ENCODE data around the gene CENPI. TPM values are rescaled to one million over a fixed set of nuclear protein-coding genes. Genes with fewer than 3 reads are reported as not detected.
"Not testable (repeated sequence)": the region's sequence is repeated elsewhere in the genome, so short reads cannot be mapped to it uniquely, and the experiment has no call there.

CENPI gene
- 1 to 10 TPM in 2 of 4 donors, under 1 TPM in 1, not detected in 1; 0.45 to 3.8 (median 2.8) TPM for polyA plus RNA-seq
- long read RNA-seq, donor 1: 0 reads
- long read RNA-seq, donor 2: 0 reads
- long read RNA-seq, donor 3: 0 reads
- long read RNA-seq, donor 4: 0 reads
- long read RNA-seq, donor 5: 0 reads
- long read RNA-seq, donor 6: 0 reads
- long read RNA-seq, donor 7: 0 reads
- long read RNA-seq, donor 8: 0 reads
- long read RNA-seq, donor 9: 0 reads
- long read RNA-seq, donor 10: 0 reads

GRCh38 chrX:101097546-101098453, at the start of gene CENPI:
Gene CENPI (plus strand): TSS chrX:101098204. CDS start chrX:101101071, 2,867 bp downstream.
- FAIRE-seq (no peak), DNase-seq (peak; percentile 92 to 94)
- Histone ChIP-seq H3K27me3 (ENCODE audit: control insufficient read depth in 3 of 3, insufficient read depth in 3 of 3, low read length in 3 of 3) (no peaks in the 10 kb centered on the region), H3K4me3 (ENCODE audit: low read depth in 1 of 3, low read length in 3 of 3) (peak within 1 kb of the TSS; percentile 12 to 63 (median 33)), H3K9me3 (ENCODE audit: control insufficient read depth in 2 of 2, insufficient read depth in 1 of 2, low read depth in 1 of 2, low read length in 1 of 2) (no peaks in the 10 kb centered on the region), H3K27ac (ENCODE audit: low read depth in 1 of 3, low read length in 2 of 3) (peak within 1 kb of the TSS; percentile 35 to 81 (median 65)), H3K4me1 (ENCODE audit: control insufficient read depth in 3 of 3, insufficient read depth in 2 of 3, low read depth in 1 of 3, low read length in 2 of 3) (no peaks in the 10 kb centered on the region), H3K36me3 (ENCODE audit: control insufficient read depth in 3 of 3, insufficient read depth in 2 of 3, low read depth in 1 of 3, low read length in 3 of 3) (no peaks in the 10 kb centered on the region)
- WGBS, 3 donors: 0 to 38% (median 8%) methylated on average over 48 of the region's 48 CpGs

- WGBS, 3 donors: 5 to 27% (median 12%) methylated on average over 5 of the region's 5 CpGs
- H3K36me3 ChIP-seq (ENCODE audit: control insufficient read depth in 3 of 3, insufficient read depth in 2 of 3, low read depth in 1 of 3, low read length in 3 of 3): peaks cover 0 to 2% (median 0%) of the 10 kb centered on the region in 3 donors
- no peaks in the 10 kb centered on the region for H3K27me3 ChIP-seq (ENCODE audit: control insufficient read depth in 3 of 3, insufficient read depth in 3 of 3, low read length in 3 of 3)
- H3K27ac ChIP-seq (ENCODE audit: low read depth in 1 of 3, low read length in 2 of 3): peak overlapping the region; percentile 75 to 97 (median 85)
- DNase-seq: no peak
- FAIRE-seq: no peak
- H3K4me1 ChIP-seq (ENCODE audit: control insufficient read depth in 3 of 3, insufficient read depth in 2 of 3, low read depth in 1 of 3, low read length in 2 of 3): no peaks in the 10 kb centered on the region
- H3K4me3 ChIP-seq (ENCODE audit: low read depth in 1 of 3, low read length in 3 of 3): peak overlapping the region; percentile 25 to 69 (median 49)
- no peaks in the 10 kb centered on the region for H3K9me3 ChIP-seq (ENCODE audit: control insufficient read depth in 2 of 2, insufficient read depth in 1 of 2, low read depth in 1 of 2, low read length in 1 of 2)
Observed at GRCh38 chrX:101051153-101051548, 46.9 kb upstream of the CENPI start.

GRCh38 chrX:101051549-101052302, 46.3 kb upstream of the CENPI start, which contains the start of gene TRMT2B:
Gene TRMT2B (minus strand): TSS chrX:101052111. CDS start chrX:101042289, 9,822 bp downstream.
- no peaks in the 10 kb centered on the region for H3K27me3 ChIP-seq (ENCODE audit: control insufficient read depth in 3 of 3, insufficient read depth in 3 of 3, low read length in 3 of 3)
- peak within 1 kb of the TSS; percentile 75 to 97 (median 85) for H3K27ac ChIP-seq (ENCODE audit: low read depth in 1 of 3, low read length in 2 of 3)
- FAIRE-seq: no peak
- no peaks in the 10 kb centered on the region for H3K36me3 ChIP-seq (ENCODE audit: control insufficient read depth in 3 of 3, insufficient read depth in 2 of 3, low read depth in 1 of 3, low read length in 3 of 3)
- WGBS, 3 donors: 0 to 34% (median 14%) methylated on average over 19 to 43 of the region's 43 CpGs
- DNase-seq: peak; percentile 85 to 89
- H3K9me3 ChIP-seq (ENCODE audit: control insufficient read depth in 2 of 2, insufficient read depth in 1 of 2, low read depth in 1 of 2, low read length in 1 of 2): no peaks in the 10 kb centered on the region
- no peaks in the 10 kb centered on the region for H3K4me1 ChIP-seq (ENCODE audit: control insufficient read depth in 3 of 3, insufficient read depth in 2 of 3, low read depth in 1 of 3, low read length in 2 of 3)
- peak within 1 kb of the TSS; percentile 49 to 69 (median 57) for H3K4me3 ChIP-seq (ENCODE audit: low read depth in 1 of 3, low read length in 3 of 3)

GRCh38 chrX:101056551-101056950, 41.5 kb upstream of the CENPI start:
- 87 to 93% (median 91%) methylated on average over 4 of the region's 4 CpGs for WGBS, 3 donors
- H3K4me1 ChIP-seq (ENCODE audit: control insufficient read depth in 3 of 3, insufficient read depth in 2 of 3, low read depth in 1 of 3, low read length in 2 of 3); FAIRE-seq; DNase-seq; H3K9me3 ChIP-seq (ENCODE audit: control insufficient read depth in 2 of 2, insufficient read depth in 1 of 2, low read depth in 1 of 2, low read length in 1 of 2); H3K27me3 ChIP-seq (ENCODE audit: control insufficient read depth in 3 of 3, insufficient read depth in 3 of 3, low read length in 3 of 3); H3K27ac ChIP-seq (ENCODE audit: low read depth in 1 of 3, low read length in 2 of 3); H3K36me3 ChIP-seq (ENCODE audit: control insufficient read depth in 3 of 3, insufficient read depth in 2 of 3, low read depth in 1 of 3, low read length in 3 of 3); H3K4me3 ChIP-seq (ENCODE audit: low read depth in 1 of 3, low read length in 3 of 3): not testable (repeated sequence)

GRCh38 chrX:101057093-101057714, 40.8 kb upstream of the CENPI start:
- FAIRE-seq (no peak), DNase-seq (no peak)
- 72 to 85% (median 83%) methylated on average over 3 of the region's 3 CpGs for WGBS, 3 donors

GRCh38 chrX:101062176-101062575, 35.8 kb upstream of the CENPI start:
- H3K36me3 ChIP-seq (ENCODE audit: control insufficient read depth in 3 of 3, insufficient read depth in 2 of 3, low read depth in 1 of 3, low read length in 3 of 3): no peaks in the 10 kb centered on the region
- H3K27ac ChIP-seq (ENCODE audit: low read depth in 1 of 3, low read length in 2 of 3): no peak overlapping the region
- no peak for FAIRE-seq
- no peak for DNase-seq
- H3K27me3 ChIP-seq (ENCODE audit: control insufficient read depth in 3 of 3, insufficient read depth in 3 of 3, low read length in 3 of 3): no peaks in the 10 kb centered on the region
- H3K9me3 ChIP-seq (ENCODE audit: control insufficient read depth in 2 of 2, insufficient read depth in 1 of 2, low read depth in 1 of 2, low read length in 1 of 2): no peaks in the 10 kb centered on the region
- no peaks in the 10 kb centered on the region for H3K4me1 ChIP-seq (ENCODE audit: control insufficient read depth in 3 of 3, insufficient read depth in 2 of 3, low read depth in 1 of 3, low read length in 2 of 3)
- H3K4me3 ChIP-seq (ENCODE audit: low read depth in 1 of 3, low read length in 3 of 3): no peak overlapping the region

More at GRCh38 chrX:101057093-101057714, 40.8 kb upstream of the CENPI start:
- H3K27ac ChIP-seq (ENCODE audit: low read depth in 1 of 3, low read length in 2 of 3): no peak overlapping the region
- no peaks in the 10 kb centered on the region for H3K36me3 ChIP-seq (ENCODE audit: control insufficient read depth in 3 of 3, insufficient read depth in 2 of 3, low read depth in 1 of 3, low read length in 3 of 3)
- H3K4me3 ChIP-seq (ENCODE audit: low read depth in 1 of 3, low read length in 3 of 3): no peak overlapping the region
- H3K27me3 ChIP-seq (ENCODE audit: control insufficient read depth in 3 of 3, insufficient read depth in 3 of 3, low read length in 3 of 3): no peaks in the 10 kb centered on the region
- H3K9me3 ChIP-seq (ENCODE audit: control insufficient read depth in 2 of 2, insufficient read depth in 1 of 2, low read depth in 1 of 2, low read length in 1 of 2): no peaks in the 10 kb centered on the region
- H3K4me1 ChIP-seq (ENCODE audit: control insufficient read depth in 3 of 3, insufficient read depth in 2 of 3, low read depth in 1 of 3, low read length in 2 of 3): no peaks in the 10 kb centered on the region

GRCh38 chrX:101071582-101071981, 26.4 kb upstream of the CENPI start:
- no peak for FAIRE-seq
- H3K27ac ChIP-seq (ENCODE audit: low read depth in 1 of 3, low read length in 2 of 3): no peak overlapping the region
- 41 to 70% (median 53%) methylated on average over 3 of the region's 3 CpGs for WGBS, 3 donors

More at GRCh38 chrX:101071582-101071981, 26.4 kb upstream of the CENPI start:
- H3K36me3 ChIP-seq (ENCODE audit: control insufficient read depth in 3 of 3, insufficient read depth in 2 of 3, low read depth in 1 of 3, low read length in 3 of 3): no peaks in the 10 kb centered on the region
- H3K27me3 ChIP-seq (ENCODE audit: control insufficient read depth in 3 of 3, insufficient read depth in 3 of 3, low read length in 3 of 3): no peaks in the 10 kb centered on the region
- no peak overlapping the region for H3K4me3 ChIP-seq (ENCODE audit: low read depth in 1 of 3, low read length in 3 of 3)
- DNase-seq: no peak
- no peaks in the 10 kb centered on the region for H3K4me1 ChIP-seq (ENCODE audit: control insufficient read depth in 3 of 3, insufficient read depth in 2 of 3, low read depth in 1 of 3, low read length in 2 of 3)
- no peaks in the 10 kb centered on the region for H3K9me3 ChIP-seq (ENCODE audit: control insufficient read depth in 2 of 2, insufficient read depth in 1 of 2, low read depth in 1 of 2, low read length in 1 of 2)

All from small intestine (tissue), 16 donors.